HCT116 (cell line): ENCODE data around the gene NSG2. TPM values are rescaled to one million over a fixed set of nuclear protein-coding genes. Genes with fewer than 3 reads are reported as not detected.

Experiments
- ATAC-seq: fragments of 200-7000 bp; cut with Tn5 transposase; 2 replicates; pipeline ENCODE4 v1.9.1; 2020; ENCODE audit warnings: mild to moderate bottlenecking, moderate library complexity
- BruUV-seq: library from RNA; stranded (reverse); fragments of 400-500 nt; replicated peaks from 2 replicates; lab custom pipeline; 2021; lab: Mats Ljungman, UMichigan
- CTCF ChIA-PET: fragments of 300-600 bp; sonication (Branson Sonifier 250); formaldehyde crosslinking; loops from one replicate; lab custom pipeline; 2021; ENCODE audit warnings: antibody characterized with exemption; lab: Charles Lee
- POLR2A ChIA-PET: fragments of 300-600, 350-600 bp; sonication (Branson Sonifier 250); formaldehyde crosslinking; loops from one replicate; lab custom pipeline; 2021; ENCODE audit warnings: antibody characterized with exemption; lab: Charles Lee
- RAD21 ChIA-PET, 2 experiments: fragments of 300-600 bp; sonication (Branson Sonifier 250); formaldehyde crosslinking; loops; one replicate each; lab custom pipeline; 2023; ENCODE audit warnings: low total read pairs in 2 of 2; ENCODE audit not compliant: uncharacterized antibody in 2 of 2, unreplicated experiment in 2 of 2, low non-redundant PET in 1 of 2; lab: Charles Lee
- DNase-seq: peaks from one replicate; pipeline ENCODE4 v3.0.0-alpha.2; 2010; ENCODE audit warnings: low read depth, low spot score
- H2AFZ ChIP-seq: fragments of 200-600 bp; shearing (Covaris generic), sonication (generic); 2 replicates; pipeline ENCODE4 v1.6.1; 2017; ENCODE audit warnings: low read depth, mixed run types, mixed read lengths, antibody characterized with exemption, low read length; ENCODE audit not compliant: poor library complexity, severe bottlenecking
- H3K27ac ChIP-seq: 2 replicates; pipeline ENCODE4 v1.5.1; 2012; ENCODE audit warnings: low read depth, low read length
- H3K27me3 ChIP-seq: fragments of 200-600 bp; sonication (generic); 2 replicates; pipeline ENCODE4 v1.6.1; 2016; ENCODE audit warnings: mixed run types, low read length, mixed read lengths; ENCODE audit not compliant: insufficient read depth
- H3K36me3 ChIP-seq, 2 experiments: fragments of 200-500 bp in 1 of 2; fragments of 200-600 bp in 1 of 2; sonication (Bioruptor generic) in 1 of 2; sonication (generic) in 1 of 2; 2 replicates each; pipeline versions ENCODE4 v1.5.1 to v1.6.1; 2014 to 2016; ENCODE audit warnings: low read length in 2 of 2, inconsistent platforms in 1 of 2, mixed read lengths in 1 of 2, mixed run types in 1 of 2; ENCODE audit not compliant: insufficient read depth in 2 of 2, control insufficient read depth in 1 of 2
- H3K4me1 ChIP-seq, 2 experiments: fragments of 200-600 bp in 1 of 2; sonication (generic) in 1 of 2; 2 replicates each; pipeline versions ENCODE4 v1.5.1 to v1.6.1; 2012 to 2017; ENCODE audit warnings: low read length in 2 of 2, inconsistent platforms in 1 of 2, mild to moderate bottlenecking in 1 of 2, mixed read lengths in 1 of 2, mixed run types in 1 of 2, moderate library complexity in 1 of 2; ENCODE audit not compliant: insufficient read depth in 2 of 2, control insufficient read depth in 1 of 2
- H3K4me2 ChIP-seq: fragments of 200-600 bp; sonication (generic); 2 replicates; pipeline ENCODE4 v1.6.1; 2017; ENCODE audit warnings: mixed run types, low read length, mixed read lengths
- H3K4me3 ChIP-seq, 2 experiments: fragments of 200-600 bp in 1 of 2; sonication (generic) in 1 of 2; replicated peaks in 1 of 2; 2 replicates each; pipeline ENCODE4 v1.5.1; 2011 to 2016; ENCODE audit warnings: low read length in 2 of 2, control low read depth in 1 of 2, low read depth in 1 of 2, mild to moderate bottlenecking in 1 of 2, mixed read lengths in 1 of 2, mixed run types in 1 of 2
- H3K79me2 ChIP-seq: fragments of 200-600 bp; sonication (generic); 2 replicates; pipeline ENCODE4 v1.6.1; 2017; ENCODE audit warnings: mild to moderate bottlenecking, mixed run types, low read length, moderate library complexity, mixed read lengths; ENCODE audit not compliant: insufficient read depth
- H3K9ac ChIP-seq: fragments of 200-600 bp; sonication (generic); 2 replicates; pipeline ENCODE4 v1.6.1; 2016; ENCODE audit warnings: low read length, mixed read lengths
- H3K9me2 ChIP-seq: fragments of 200-600 bp; sonication (generic), shearing (Covaris generic); 2 replicates; pipeline ENCODE4 v1.6.1; 2017; ENCODE audit warnings: mixed run types, mild to moderate bottlenecking, moderate library complexity; ENCODE audit not compliant: insufficient read depth
- H3K9me3 ChIP-seq, 2 experiments: fragments of 200-500 bp in 1 of 2; fragments of 200-600 bp in 1 of 2; sonication (Bioruptor generic) in 1 of 2; sonication (generic) in 1 of 2; 2 replicates each; pipeline ENCODE4 v1.6.1; 2014 to 2017; ENCODE audit warnings: low read length in 2 of 2, mixed read lengths in 2 of 2, inconsistent platforms in 1 of 2, low read depth in 1 of 2, mild to moderate bottlenecking in 1 of 2, mixed run types in 1 of 2, moderate library complexity in 1 of 2; ENCODE audit not compliant: control insufficient read depth in 1 of 2, insufficient read depth in 1 of 2
- H4K20me1 ChIP-seq: fragments of 200-600 bp; sonication (generic), shearing (Covaris generic); 2 replicates; pipeline ENCODE4 v1.6.1; 2017; ENCODE audit warnings: mixed run types, mild to moderate bottlenecking, moderate library complexity; ENCODE audit not compliant: insufficient read depth
- CBX3 ChIP-seq: IDR thresholded peaks from 2 replicates; pipeline ENCODE4 v1.6.1; 2012; ENCODE audit warnings: low read depth
- CEBPB ChIP-seq: IDR thresholded peaks from 2 replicates; pipeline ENCODE4 v1.6.1; 2012; ENCODE audit warnings: low read depth
- EGR1 ChIP-seq: IDR thresholded peaks from 2 replicates; pipeline ENCODE4 v1.6.1; 2012; ENCODE audit warnings: low read depth
- EZH2 ChIP-seq: fragments of 200-600 bp; sonication (generic); IDR thresholded peaks from 2 replicates; pipeline ENCODE4 v1.6.1; 2017; ENCODE audit warnings: antibody characterized with exemption, mixed run types
- EZH2phosphoT487 ChIP-seq: fragments of 200-600 bp; IDR thresholded peaks from 2 replicates; pipeline ENCODE4 v1.6.1; 2018; ENCODE audit warnings: antibody characterized with exemption, borderline replicate concordance
- JUND ChIP-seq: IDR thresholded peaks from 2 replicates; pipeline ENCODE4 v1.6.1; 2012
- POLR2A ChIP-seq: IDR thresholded peaks from 2 replicates; pipeline ENCODE4 v1.7.0; 2011; ENCODE audit warnings: borderline replicate concordance; ENCODE audit not compliant: insufficient read depth, insufficient read length; ENCODE audit errors: extremely low read depth
- POLR2AphosphoS5 ChIP-seq: IDR thresholded peaks from 2 replicates; pipeline ENCODE4 v1.6.1; 2011; ENCODE audit warnings: mild to moderate bottlenecking, low read depth, low read length, moderate library complexity
- RAD21 ChIP-seq: IDR thresholded peaks from 2 replicates; pipeline ENCODE4 v1.6.1; 2012; ENCODE audit warnings: low read depth, mild to moderate bottlenecking
- SP1 ChIP-seq: IDR thresholded peaks from 2 replicates; pipeline ENCODE4 v1.6.1; 2012; ENCODE audit warnings: low read depth
- SRF ChIP-seq: IDR thresholded peaks from 2 replicates; pipeline ENCODE4 v1.6.1; 2012; ENCODE audit warnings: low read depth
- TCF7L2 ChIP-seq: IDR thresholded peaks from 2 replicates; pipeline ENCODE4 v1.7.0; 2011; ENCODE audit warnings: borderline replicate concordance, inconsistent platforms; ENCODE audit not compliant: insufficient read depth, insufficient read length; ENCODE audit errors: extremely low read depth
- YY1 ChIP-seq: IDR thresholded peaks from 2 replicates; pipeline ENCODE4 v1.6.1; 2011; ENCODE audit warnings: low read length, low read depth, moderate library complexity, mild to moderate bottlenecking; ENCODE audit not compliant: insufficient replicate concordance; ENCODE audit errors: extremely low read depth
- ZFX ChIP-seq: fragments of 450-650 bp; IDR thresholded peaks from 2 replicates; pipeline ENCODE4 v1.6.1; 2017
- ZNF274 ChIP-seq: fragments of 200-500 bp; sonication (Bioruptor generic); IDR thresholded peaks from 2 replicates; pipeline ENCODE4 v1.6.1; 2014; ENCODE audit warnings: mild to moderate bottlenecking, low read depth, low read length, inconsistent platforms
- intact Hi-C: fragments of 100-400 bp; cut with micrococcal nuclease; formaldehyde crosslinking; loops from 2 replicates; pipeline ENCODE4 v1.10.0; 2022
- total RNA-seq: library from RNA; stranded (reverse); gene quantifications from one replicate; pipeline ENCODE4 v1.2.1, GENCODE V29; 2021; ENCODE audit not compliant: unreplicated experiment
- TF ChIP-seq, protein P1 (sequence below): IDR thresholded peaks from 2 replicates; pipeline ENCODE4 v1.6.1; 2012; ENCODE audit warnings: low read depth

NSG2 gene
- total RNA-seq, 1 experiment from 2014 or later = not detected

DNA sequence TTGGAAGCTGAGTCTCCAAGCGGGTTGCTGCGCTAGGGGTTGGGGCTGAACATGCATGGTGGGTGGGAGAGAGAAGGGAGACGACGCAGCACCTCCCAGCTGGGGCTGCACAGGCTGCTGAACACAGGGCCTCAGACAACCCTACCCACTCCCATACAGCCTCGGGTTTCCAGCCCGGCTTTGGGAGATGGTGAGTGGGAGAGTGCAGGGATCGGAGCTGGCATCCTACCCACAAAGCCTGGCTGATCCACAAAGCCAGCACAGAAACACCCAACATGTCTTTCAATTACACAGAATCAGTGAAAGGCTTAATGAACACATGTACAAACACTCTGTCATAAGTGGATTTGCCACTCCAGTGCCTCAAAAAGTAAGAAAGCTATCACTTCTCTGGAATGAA lies 64.8 kb downstream of the NSG2 start:
- no peak overlapping the region for H3K9ac ChIP-seq
- H3K4me3 ChIP-seq = no peak overlapping the region
- H3K4me1 ChIP-seq = no peaks in the 10 kb centered on the region
- no peak overlapping the region for H2AFZ ChIP-seq
- ATAC-seq (no peak), DNase-seq (no peak)
- intact Hi-C loops = no loop called here
- RAD21 ChIA-PET = no interaction called here
- no peaks in the 10 kb centered on the region for H3K27me3 ChIP-seq
- H3K36me3 ChIP-seq = no peaks in the 10 kb centered on the region
- H3K9me2 ChIP-seq = no peaks in the 10 kb centered on the region
- no peaks in the 10 kb centered on the region for H3K79me2 ChIP-seq
- H3K27ac ChIP-seq = no peak overlapping the region
- no peak for TF ChIP-seq CEBPB
- TF ChIP-seq SRF = no peak
- no peak for TF ChIP-seq EZH2
- no peak for TF ChIP-seq ZNF274
- TF ChIP-seq RAD21 = no peak
- no peak for TF ChIP-seq CBX3
- TF ChIP-seq POLR2A = no peak
- TF ChIP-seq EGR1 = no peak
- TF ChIP-seq YY1 = no peak
- TF ChIP-seq EZH2phosphoT487 = no peak
- TF ChIP-seq ZFX = no peak
- TF ChIP-seq JUND = no peak
- no peaks in the 10 kb centered on the region for H4K20me1 ChIP-seq
- CTCF ChIA-PET = no interaction called here
- H3K4me2 ChIP-seq = no peak overlapping the region
- no peaks in the 10 kb centered on the region for H3K9me3 ChIP-seq
- POLR2A ChIA-PET = no interaction called here
- no TSS peak for BruUV-seq

GRCh38 chr5:174111287-174111973 lies 65.9 kb downstream of the NSG2 start:
- TF ChIP-seq EZH2 (no peak), POLR2AphosphoS5 (no peak), EZH2phosphoT487 (no peak), TCF7L2 (no peak), SP1 (no peak), JUND (no peak), RAD21 (no peak), CEBPB (no peak), YY1 (no peak), POLR2A (no peak), ZFX (no peak), EGR1 (no peak), SRF (no peak)
- TF ChIP-seq, protein P1, sequence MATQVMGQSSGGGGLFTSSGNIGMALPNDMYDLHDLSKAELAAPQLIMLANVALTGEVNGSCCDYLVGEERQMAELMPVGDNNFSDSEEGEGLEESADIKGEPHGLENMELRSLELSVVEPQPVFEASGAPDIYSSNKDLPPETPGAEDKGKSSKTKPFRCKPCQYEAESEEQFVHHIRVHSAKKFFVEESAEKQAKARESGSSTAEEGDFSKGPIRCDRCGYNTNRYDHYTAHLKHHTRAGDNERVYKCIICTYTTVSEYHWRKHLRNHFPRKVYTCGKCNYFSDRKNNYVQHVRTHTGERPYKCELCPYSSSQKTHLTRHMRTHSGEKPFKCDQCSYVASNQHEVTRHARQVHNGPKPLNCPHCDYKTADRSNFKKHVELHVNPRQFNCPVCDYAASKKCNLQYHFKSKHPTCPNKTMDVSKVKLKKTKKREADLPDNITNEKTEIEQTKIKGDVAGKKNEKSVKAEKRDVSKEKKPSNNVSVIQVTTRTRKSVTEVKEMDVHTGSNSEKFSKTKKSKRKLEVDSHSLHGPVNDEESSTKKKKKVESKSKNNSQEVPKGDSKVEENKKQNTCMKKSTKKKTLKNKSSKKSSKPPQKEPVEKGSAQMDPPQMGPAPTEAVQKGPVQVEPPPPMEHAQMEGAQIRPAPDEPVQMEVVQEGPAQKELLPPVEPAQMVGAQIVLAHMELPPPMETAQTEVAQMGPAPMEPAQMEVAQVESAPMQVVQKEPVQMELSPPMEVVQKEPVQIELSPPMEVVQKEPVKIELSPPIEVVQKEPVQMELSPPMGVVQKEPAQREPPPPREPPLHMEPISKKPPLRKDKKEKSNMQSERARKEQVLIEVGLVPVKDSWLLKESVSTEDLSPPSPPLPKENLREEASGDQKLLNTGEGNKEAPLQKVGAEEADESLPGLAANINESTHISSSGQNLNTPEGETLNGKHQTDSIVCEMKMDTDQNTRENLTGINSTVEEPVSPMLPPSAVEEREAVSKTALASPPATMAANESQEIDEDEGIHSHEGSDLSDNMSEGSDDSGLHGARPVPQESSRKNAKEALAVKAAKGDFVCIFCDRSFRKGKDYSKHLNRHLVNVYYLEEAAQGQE = no peak
- TF ChIP-seq, all 23 proteins: peak for 0
- ChIA-PET RAD21 (no interaction called here), CTCF (no interaction called here), POLR2A (interaction anchor here (0.5 kb wide), 1 partner anchor 479 kb away, joined by 5 read pairs; no protein-coding TSS in a partner anchor)
- Histone ChIP-seq H3K27me3 (peaks cover 5% of the 10 kb centered on the region; the same call in 1 of the 2 replicates), H3K4me1 (no peaks in the 10 kb centered on the region), H3K9ac (no peak overlapping the region), H3K4me3 (no peak overlapping the region), H3K9me3 (no peaks in the 10 kb centered on the region), H3K27ac (no peak overlapping the region), H3K4me2 (no peak overlapping the region), H4K20me1 (no peaks in the 10 kb centered on the region), H3K9me2 (no peaks in the 10 kb centered on the region), H3K79me2 (no peaks in the 10 kb centered on the region), H3K36me3 (no peaks in the 10 kb centered on the region), H2AFZ (no peak overlapping the region)
- intact Hi-C loops = no loop called here
- DNase-seq (no peak), ATAC-seq (no peak)
- no TSS peak for BruUV-seq
